ENCODE measurements around the gene NEU3.

NEU3 gene

DNA sequence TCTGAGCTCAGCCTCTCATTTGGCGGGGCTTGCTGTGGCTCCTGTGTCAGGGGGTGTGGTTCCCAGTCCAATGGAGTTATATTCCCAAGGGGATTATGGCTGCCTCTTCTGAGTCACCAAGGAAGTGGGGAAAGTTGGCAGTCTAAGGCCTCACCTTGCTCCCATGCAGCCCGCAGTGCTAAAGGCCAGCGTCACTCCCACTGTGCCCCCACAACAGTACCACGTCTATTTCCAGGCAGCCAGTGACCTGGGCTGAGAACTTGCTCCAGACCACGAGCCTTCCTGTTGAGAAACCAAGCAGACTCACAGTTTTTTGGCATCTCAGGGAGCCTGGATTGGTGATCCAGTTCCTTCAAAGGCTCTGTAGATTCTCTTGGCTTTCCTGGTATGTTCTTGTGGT is 62.3 kb downstream of the NEU3 start:
- no peak overlapping the region for H3K4me3 ChIP-seq (ENCODE audit: low read depth, low read length)
- TF ChIP-seq, protein P1, sequence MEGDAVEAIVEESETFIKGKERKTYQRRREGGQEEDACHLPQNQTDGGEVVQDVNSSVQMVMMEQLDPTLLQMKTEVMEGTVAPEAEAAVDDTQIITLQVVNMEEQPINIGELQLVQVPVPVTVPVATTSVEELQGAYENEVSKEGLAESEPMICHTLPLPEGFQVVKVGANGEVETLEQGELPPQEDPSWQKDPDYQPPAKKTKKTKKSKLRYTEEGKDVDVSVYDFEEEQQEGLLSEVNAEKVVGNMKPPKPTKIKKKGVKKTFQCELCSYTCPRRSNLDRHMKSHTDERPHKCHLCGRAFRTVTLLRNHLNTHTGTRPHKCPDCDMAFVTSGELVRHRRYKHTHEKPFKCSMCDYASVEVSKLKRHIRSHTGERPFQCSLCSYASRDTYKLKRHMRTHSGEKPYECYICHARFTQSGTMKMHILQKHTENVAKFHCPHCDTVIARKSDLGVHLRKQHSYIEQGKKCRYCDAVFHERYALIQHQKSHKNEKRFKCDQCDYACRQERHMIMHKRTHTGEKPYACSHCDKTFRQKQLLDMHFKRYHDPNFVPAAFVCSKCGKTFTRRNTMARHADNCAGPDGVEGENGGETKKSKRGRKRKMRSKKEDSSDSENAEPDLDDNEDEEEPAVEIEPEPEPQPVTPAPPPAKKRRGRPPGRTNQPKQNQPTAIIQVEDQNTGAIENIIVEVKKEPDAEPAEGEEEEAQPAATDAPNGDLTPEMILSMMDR (IDR thresholded peaks at IDR 0.05; ENCODE audit: low read depth, low read length), result no peak

DNA sequence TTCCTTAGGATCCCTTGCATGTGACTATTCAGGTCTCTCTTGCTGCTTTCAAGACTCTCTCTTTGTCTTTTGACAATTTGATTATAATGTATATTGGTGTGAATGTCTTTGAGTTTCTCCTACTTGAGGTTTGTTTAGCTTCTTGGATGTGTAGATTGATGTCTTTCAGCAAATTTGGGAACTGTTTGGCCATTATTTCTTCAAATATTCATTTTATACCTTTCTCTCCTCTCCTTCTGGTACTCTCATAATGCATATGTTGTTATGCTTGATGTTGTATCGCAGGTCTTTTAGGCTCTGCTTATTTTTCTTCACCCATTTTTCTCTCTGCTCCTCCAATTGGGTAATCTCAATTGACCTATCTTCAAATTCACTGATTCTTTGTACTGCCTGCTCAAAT is 63.7 kb downstream of the NEU3 start:
- TF ChIP-seq, protein P1 (IDR thresholded peaks at IDR 0.05; ENCODE audit: low read depth, low read length), result no peak
- no peak overlapping the region for H3K4me3 ChIP-seq (ENCODE audit: low read depth, low read length)

DNA sequence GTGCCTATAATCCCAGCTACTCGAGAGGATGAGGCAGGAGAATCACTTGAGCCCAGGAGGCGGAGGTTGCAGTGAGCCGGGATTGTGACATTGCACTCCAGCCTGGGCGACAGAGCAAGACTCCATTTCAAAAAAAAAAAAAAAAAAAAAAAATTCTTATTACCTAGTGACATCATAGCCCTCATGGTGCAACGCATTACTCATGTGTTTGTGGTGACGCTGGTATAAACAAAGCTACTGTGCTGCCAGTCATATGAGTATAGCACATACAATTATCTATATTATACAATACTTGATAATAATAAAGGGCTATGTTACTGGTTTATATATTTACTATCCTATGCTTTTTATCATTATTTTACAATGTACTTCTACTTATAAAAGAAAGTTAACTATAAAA is 66.8 kb downstream of the NEU3 start:
- TF ChIP-seq, protein P1 (IDR thresholded peaks at IDR 0.05; ENCODE audit: low read depth, low read length), result no peak
- no peak overlapping the region for H3K4me3 ChIP-seq (ENCODE audit: low read depth, low read length)

DNA sequence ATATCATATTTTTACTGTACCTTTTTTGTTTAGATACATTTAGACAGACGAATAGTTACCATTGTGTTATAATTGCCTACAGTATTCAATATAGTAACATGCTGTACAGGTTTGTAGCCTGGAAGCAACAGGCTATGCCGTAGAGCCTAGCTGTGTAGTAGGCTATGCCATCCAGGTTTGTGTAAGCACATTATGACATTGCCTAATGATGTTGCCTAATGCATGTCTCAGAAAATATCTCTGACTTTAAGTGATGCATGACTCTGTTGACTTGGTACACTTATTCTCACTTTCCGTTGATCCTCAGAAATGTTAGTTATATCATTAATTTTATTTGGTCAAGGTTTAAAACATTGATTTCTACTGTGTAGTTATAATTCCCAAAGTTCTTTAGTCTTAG is 68.1 kb downstream of the NEU3 start:
- TF ChIP-seq, protein P1 (IDR thresholded peaks at IDR 0.05; ENCODE audit: low read depth, low read length), result no peak
- H3K4me3 ChIP-seq (ENCODE audit: low read depth, low read length), result no peak overlapping the region

DNA sequence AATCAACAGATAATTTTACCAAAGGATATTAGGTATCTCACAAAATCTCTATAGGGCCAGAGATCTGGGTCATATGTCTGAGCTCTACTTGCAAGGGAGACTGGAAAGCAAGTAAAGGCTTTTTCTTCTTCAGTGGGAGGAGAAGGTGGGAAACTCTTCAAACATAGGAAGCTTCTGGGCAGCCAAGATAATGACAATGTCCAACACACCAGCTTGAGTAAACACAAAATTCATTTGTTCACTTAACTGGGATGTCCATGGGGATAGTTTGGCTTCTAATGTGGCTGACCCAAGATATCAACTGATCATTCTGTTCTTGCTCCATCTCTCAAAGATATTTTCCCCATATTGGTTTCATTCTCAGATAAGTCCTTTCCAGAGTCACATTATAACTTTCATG is 70.6 kb downstream of the NEU3 start:
- TF ChIP-seq, protein P1 (IDR thresholded peaks at IDR 0.05; ENCODE audit: low read depth, low read length), result no peak
- H3K4me3 ChIP-seq (ENCODE audit: low read depth, low read length), result no peak overlapping the region

DNA sequence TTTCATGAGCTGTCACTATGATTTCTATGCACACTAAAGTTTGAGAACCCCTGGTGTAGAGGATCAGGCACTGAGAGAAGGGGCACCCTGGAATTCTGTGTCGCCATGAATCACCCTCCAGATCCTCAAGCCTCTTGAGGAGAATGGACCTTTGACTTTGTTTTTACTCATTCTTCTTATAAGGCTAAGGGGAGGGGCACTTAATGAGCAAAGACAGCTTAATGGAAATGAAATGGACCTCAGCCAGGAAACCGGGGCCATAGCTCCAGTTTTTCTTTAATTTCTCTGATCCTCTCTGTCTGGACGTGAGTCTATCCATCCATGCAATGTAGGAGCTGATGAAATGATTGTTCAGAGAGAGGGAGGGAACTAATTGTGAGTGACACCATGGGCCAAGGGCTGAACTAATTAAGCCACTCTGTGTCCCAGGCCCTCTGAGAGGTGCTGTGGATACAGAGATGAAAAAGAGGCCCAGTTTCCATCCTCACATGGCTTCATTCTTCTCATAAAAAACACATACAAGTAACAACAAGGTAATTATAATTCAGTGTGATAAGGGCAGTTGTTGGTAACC is 75.1 kb downstream of the NEU3 start:
- TF ChIP-seq, protein P1 (IDR thresholded peaks at IDR 0.05; ENCODE audit: low read depth, low read length), result no peak
- no peak overlapping the region for H3K4me3 ChIP-seq (ENCODE audit: low read depth, low read length)

DNA sequence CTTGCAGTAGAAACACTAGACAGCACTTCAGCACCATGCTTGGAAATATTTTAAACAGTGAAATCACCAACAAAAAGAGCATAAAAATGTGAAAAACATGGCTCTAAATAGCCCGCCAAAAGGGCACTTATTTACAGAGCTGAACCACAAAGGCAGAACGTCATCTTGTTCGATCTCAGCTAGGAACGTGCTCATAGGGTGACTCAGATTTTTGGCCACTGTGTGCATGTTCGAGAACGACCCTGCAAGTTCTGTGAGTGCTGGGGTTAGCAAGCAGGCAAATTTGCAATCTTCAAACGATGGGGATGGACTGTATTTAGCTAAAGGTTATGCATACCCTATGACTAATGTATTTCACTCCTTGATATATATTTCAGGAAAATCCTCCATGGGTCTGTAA is 77.3 kb downstream of the NEU3 start:
- TF ChIP-seq, protein P1 (IDR thresholded peaks at IDR 0.05; ENCODE audit: low read depth, low read length), result no peak
- no peak overlapping the region for H3K4me3 ChIP-seq (ENCODE audit: low read depth, low read length)
